OCI-LY1 (cell line): ENCODE results near the gene ELMO1.

ENCODE experiments used
- EZH2 ChIP-seq: fragments of 200-600 bp; sonication (generic), shearing (Covaris generic); IDR thresholded peaks from 2 replicates; pipeline ENCODE4 v1.8.0; 2017; ENCODE audit warnings: borderline replicate concordance, mixed run types, mild to moderate bottlenecking, antibody characterized with exemption, low read length, moderate library complexity, mixed read lengths
- TF ChIP-seq, protein P1 (sequence below): fragments of 200-600 bp; sonication (generic), shearing (Covaris generic); IDR thresholded peaks from 2 replicates; pipeline ENCODE4 v1.5.1; 2017; ENCODE audit warnings: mild to moderate bottlenecking, antibody characterized with exemption, low read length, moderate library complexity, mixed read lengths

GRCh38 chr7:37187179-37187578 lies 261.5 kb downstream of the ELMO1 start:
- TF ChIP-seq, protein P1, sequence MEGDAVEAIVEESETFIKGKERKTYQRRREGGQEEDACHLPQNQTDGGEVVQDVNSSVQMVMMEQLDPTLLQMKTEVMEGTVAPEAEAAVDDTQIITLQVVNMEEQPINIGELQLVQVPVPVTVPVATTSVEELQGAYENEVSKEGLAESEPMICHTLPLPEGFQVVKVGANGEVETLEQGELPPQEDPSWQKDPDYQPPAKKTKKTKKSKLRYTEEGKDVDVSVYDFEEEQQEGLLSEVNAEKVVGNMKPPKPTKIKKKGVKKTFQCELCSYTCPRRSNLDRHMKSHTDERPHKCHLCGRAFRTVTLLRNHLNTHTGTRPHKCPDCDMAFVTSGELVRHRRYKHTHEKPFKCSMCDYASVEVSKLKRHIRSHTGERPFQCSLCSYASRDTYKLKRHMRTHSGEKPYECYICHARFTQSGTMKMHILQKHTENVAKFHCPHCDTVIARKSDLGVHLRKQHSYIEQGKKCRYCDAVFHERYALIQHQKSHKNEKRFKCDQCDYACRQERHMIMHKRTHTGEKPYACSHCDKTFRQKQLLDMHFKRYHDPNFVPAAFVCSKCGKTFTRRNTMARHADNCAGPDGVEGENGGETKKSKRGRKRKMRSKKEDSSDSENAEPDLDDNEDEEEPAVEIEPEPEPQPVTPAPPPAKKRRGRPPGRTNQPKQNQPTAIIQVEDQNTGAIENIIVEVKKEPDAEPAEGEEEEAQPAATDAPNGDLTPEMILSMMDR, result no peak
- TF ChIP-seq EZH2, result no peak
